GM12878 (cell line): Measurements from ENCODE around the gene HIVEP1. TPM values are rescaled to one million over a fixed set of nuclear protein-coding genes. Genes with fewer than 3 reads are reported as not detected.
A peak's percentile ranks its signal among the peaks of the same experiment; 100 is the strongest.

ENCODE experiments used
- ATAC-seq: fragments of 200-7000 bp; cut with Tn5 transposase; 3 replicates; pipeline ENCODE4 v1.9.1; 2020; ENCODE audit warnings: mild to moderate bottlenecking, moderate library complexity
- BruUV-seq: library from RNA; stranded (reverse); fragments of 400-500 nt; replicated peaks from 2 replicates; lab custom pipeline; 2021; lab: Mats Ljungman, UMichigan
- CTCF ChIA-PET: fragments of 300-600 bp; sonication (Branson Sonifier 250); formaldehyde crosslinking; extraction: SDS; loops from one replicate; lab custom pipeline; 2021; ENCODE audit warnings: inconsistent platforms; lab: Yijun Ruan, JAX
- POLR2A ChIA-PET: fragments of 350-600 bp; formaldehyde crosslinking; extraction: SDS; loops from one replicate; lab custom pipeline; 2021; ENCODE audit warnings: inconsistent platforms; lab: Charles Lee
- RAD21 ChIA-PET: fragments of 300-600 bp; sonication (Branson Sonifier 250); formaldehyde crosslinking; loops from one replicate; lab custom pipeline; 2023; ENCODE audit warnings: antibody characterized with exemption; ENCODE audit not compliant: unreplicated experiment; lab: Charles Lee
- SMC1A ChIA-PET: fragments of 300-600 bp; sonication (Branson Sonifier 250); formaldehyde crosslinking; loops from one replicate; lab custom pipeline; 2023; ENCODE audit not compliant: unreplicated experiment, uncharacterized antibody; lab: Charles Lee
- DNase-seq: peaks from one replicate; pipeline ENCODE4 v3.0.0-alpha.2; 2011; ENCODE audit warnings: low read depth, low spot score
- FAIRE-seq: peaks from 3 replicates; lab custom pipeline; 2011; peaks lifted over from hg19 to GRCh38; lab: Jason Lieb, UNC
- H2AFZ ChIP-seq: 2 replicates; pipeline ENCODE4 v1.6.0; 2011; ENCODE audit warnings: low read depth, low read length, control low read depth; ENCODE audit not compliant: control insufficient read depth
- H3K27ac ChIP-seq: 2 replicates; pipeline ENCODE4 v1.5.1; 2011; ENCODE audit warnings: control low read depth; ENCODE audit not compliant: control insufficient read depth, insufficient read depth
- H3K27me3 ChIP-seq, 2 experiments: replicated peaks in 1 of 2; 2 replicates each; pipeline versions ENCODE4 v1.6.0 to v1.6.1; 2011; ENCODE audit warnings: low read length in 1 of 2; ENCODE audit not compliant: control insufficient read depth in 2 of 2, insufficient read depth in 2 of 2
- H3K36me3 ChIP-seq, 2 experiments: 2 replicates each; pipeline ENCODE4 v1.5.1; 2011; ENCODE audit warnings: low read length in 1 of 2; ENCODE audit not compliant: control insufficient read depth in 2 of 2, insufficient read depth in 2 of 2
- H3K4me1 ChIP-seq: 2 replicates; pipeline ENCODE4 v1.6.1; 2011; ENCODE audit warnings: mild to moderate bottlenecking, low read length, moderate library complexity, mixed read lengths; ENCODE audit not compliant: control insufficient read depth, insufficient read depth
- H3K4me2 ChIP-seq: 2 replicates; pipeline ENCODE4 v1.6.0; 2011; ENCODE audit warnings: control low read depth; ENCODE audit not compliant: control insufficient read depth, insufficient read depth
- H3K4me3 ChIP-seq: fragments of 200-600 bp; sonication (generic); 2 replicates; pipeline ENCODE4 v1.5.1; 2016
- H3K79me2 ChIP-seq: 2 replicates; pipeline ENCODE4 v1.6.0; 2011; ENCODE audit warnings: low read length; ENCODE audit not compliant: control insufficient read depth, insufficient read depth
- H3K9ac ChIP-seq: 2 replicates; pipeline ENCODE4 v1.8.0; 2011; ENCODE audit warnings: low read length, control low read depth, mixed read lengths; ENCODE audit not compliant: control insufficient read depth, insufficient read depth
- H3K9me3 ChIP-seq: replicated peaks from 3 replicates; pipeline ENCODE4 v1.5.1; 2011; ENCODE audit warnings: mild to moderate bottlenecking, low read length; ENCODE audit not compliant: control insufficient read depth, insufficient read depth
- H4K20me1 ChIP-seq: 2 replicates; pipeline ENCODE4 v1.6.0; 2011; ENCODE audit not compliant: control insufficient read depth, insufficient read depth
- JUNB ChIP-seq: IDR thresholded peaks from 2 replicates; pipeline ENCODE4 v1.6.1; 2016; ENCODE audit warnings: antibody characterized with exemption, mild to moderate bottlenecking
- MLLT1 ChIP-seq: fragments of 450-650 bp; IDR thresholded peaks from 2 replicates; pipeline ENCODE4 v1.6.1; 2016; ENCODE audit warnings: mild to moderate bottlenecking
- PBX3 ChIP-seq: IDR thresholded peaks from 2 replicates; pipeline ENCODE4 v1.6.1; 2011; ENCODE audit warnings: mild to moderate bottlenecking, low read depth, low read length, moderate library complexity; ENCODE audit not compliant: insufficient replicate concordance
- STAT3 ChIP-seq: IDR thresholded peaks from 2 replicates; pipeline ENCODE4 v1.6.1; 2011; ENCODE audit warnings: low read depth, low read length, improper control_type of control experiment
- in situ Hi-C: fragments of 300-500 bp; cut with MboI; formaldehyde crosslinking; loops from 9 replicates; pipeline ENCODE4 v1.14.3; 2018; ENCODE audit warnings: mixed read lengths
- intact Hi-C: fragments of 100-400 bp; cut with micrococcal nuclease; formaldehyde crosslinking; loops from one replicate; pipeline ENCODE4 v1.14.2; 2022; ENCODE audit not compliant: unreplicated experiment
- polyA plus RNA-seq, 11 experiments: library from polyadenylated mRNA; depleted of rRNA in 4 of 11; unstranded in 6 of 11; stranded (reverse) in 5 of 11; fragments of >200 nt; fragmentation: Nextera tagmentation in 4 of 11; fragmentation: Illumina TruSeq in 1 of 11; extraction: Ambion mirVana in 4 of 11; extraction: Trizol in 1 of 11; gene quantifications; 1 replicate in 1 of 11; 2 replicates in 10 of 11; pipeline versions ENCODE4 v1.2.1 to v1.2.3, GENCODE V29; 2011 to 2016; ENCODE audit warnings: inconsistent platforms in 2 of 11, missing spikeins in 2 of 11, low read depth in 1 of 11
- total RNA-seq, 4 experiments: library from RNA; depleted of rRNA in 3 of 4; stranded (reverse); fragments of >200 nt in 3 of 4; fragmentation: Illumina TruSeq in 1 of 4; extraction: Trizol in 1 of 4; gene quantifications; 2 replicates each; pipeline versions ENCODE4 v1.2.1 to v1.2.3, GENCODE V29; 2013 to 2021

HIVEP1 gene
- total and polyA plus RNA-seq, 10 of the 15 experiments (the other 5 are each of a cell fraction or from before 2014, with no cell fraction given): 4.3 to 37.5 (median 21.6) TPM

GRCh38 chr6:12101048-12101447, 88.9 kb downstream of the HIVEP1 start:
- H3K9me3 ChIP-seq: no peaks in the 10 kb centered on the region; the same call in 1 of the 3 replicates
- no peak for DNase-seq
- POLR2A ChIA-PET: interaction anchor here (1.1 to 1.4 kb wide), 3 partner anchors 10 to 18 kb away, joined by 3 read pairs; no protein-coding TSS in a partner anchor
- no peak overlapping the region for H3K9ac ChIP-seq
- H3K4me3 ChIP-seq: no peak overlapping the region
- H3K4me1 ChIP-seq: peaks cover 7% of the 10 kb centered on the region
- no peak for ATAC-seq
- H2AFZ ChIP-seq: no peak overlapping the region
- no peaks in the 10 kb centered on the region for H3K27me3 ChIP-seq
- in situ Hi-C loops: no loop called here
- RAD21 ChIA-PET: interaction anchor here (1.1 to 2.8 kb wide), 6 partner anchors 8 to 34 kb away, joined by 3 to 9 read pairs (median 4); no protein-coding TSS in a partner anchor
- intact Hi-C loops: no loop called here
- H4K20me1 ChIP-seq: no peaks in the 10 kb centered on the region
- H3K4me2 ChIP-seq: no peak overlapping the region
- FAIRE-seq: peak; percentile 61
- CTCF ChIA-PET: interaction anchor here (0.7 to 1.4 kb wide), 3 partner anchors 9 to 808 kb away, joined by 3 to 5 read pairs (median 4); no protein-coding TSS in a partner anchor
- TF ChIP-seq MLLT1: no peak
- no peak for TF ChIP-seq PBX3
- no peak for TF ChIP-seq JUNB
- TF ChIP-seq STAT3: no peak
- TF ChIP-seq, all 136 proteins: peak for 0
- H3K79me2 ChIP-seq: peaks cover 18% of the 10 kb centered on the region
- no peak overlapping the region for H3K27ac ChIP-seq
- BruUV-seq: no TSS peak
- no peaks in the 10 kb centered on the region for H3K36me3 ChIP-seq
- SMC1A ChIA-PET: interaction anchor here (0.5 to 3.2 kb wide), 8 partner anchors 9 to 386 kb away, joined by 3 to 18 read pairs (median 4); no protein-coding TSS in a partner anchor
